Right lobe of liver (tissue), 6 donors: Measurements from ENCODE around the gene MPC1L. TPM values are rescaled to one million over a fixed set of nuclear protein-coding genes. Genes with fewer than 3 reads are reported as not detected.

Experiments used
- ATAC-seq, 4 donors: fragments of 200-7000 bp; cut with Tn5 transposase; one replicate each; pipeline ENCODE4 v1.9.1; 2020; ENCODE audit warnings: mild to moderate bottlenecking in 4 of 4, moderate library complexity in 4 of 4
- DNase-seq, 3 donors: peaks; one replicate each; pipeline ENCODE4 v3.0.0-alpha.2; 2020
- H3K27ac ChIP-seq, 3 donors: fragments of 200-600 bp; one replicate each; pipeline ENCODE4 v1.8.0; 2022
- H3K27me3 ChIP-seq, 2 donors: fragments of 200-600 bp; one replicate each; pipeline ENCODE4 v1.8.0; 2022
- H3K36me3 ChIP-seq, 4 donors: fragments of 200-600 bp; sonication (generic) in 1 of 4; one replicate each; pipeline versions ENCODE4 v1.5.1 to v1.8.0; 2017 to 2022; ENCODE audit warnings: control low read depth in 1 of 4
- H3K4me1 ChIP-seq, 4 donors: fragments of 200-600 bp; sonication (generic) in 1 of 4; one replicate each; pipeline versions ENCODE4 v1.5.1 to v1.8.0; 2017 to 2022; ENCODE audit warnings: control low read depth in 1 of 4
- H3K4me3 ChIP-seq, 3 donors: fragments of 200-600 bp; one replicate each; pipeline ENCODE4 v1.8.0; 2022
- H3K9me3 ChIP-seq, 4 donors: fragments of 200-600 bp; sonication (generic) in 1 of 4; one replicate each; pipeline versions ENCODE4 v1.5.1 to v1.8.0; 2017 to 2022; ENCODE audit warnings: control low read depth in 1 of 4
- POLR2A ChIP-seq: fragments of 450-650 bp; IDR thresholded peaks from one replicate; pipeline ENCODE4 v1.6.1; 2017; ENCODE audit warnings: antibody characterized with exemption, mild to moderate bottlenecking
- WGBS: methylation state at CpG from one replicate; pipeline ENCODE4 v1.1.6; 2018; ENCODE audit warnings: low coverage, low lambda C conversion rate; ENCODE audit not compliant: insufficient coverage; ENCODE audit errors: missing lambda C conversion rate; 5-methylcytosine and 5-hydroxymethylcytosine counted together
- intact Hi-C, 2 donors: fragments of 100-400 bp; cut with DNase I; formaldehyde crosslinking; loops; one replicate each; pipeline versions ENCODE4 v1.11.2 to v1.14.1; 2022
- total RNA-seq, 6 experiments: library from RNA; depleted of rRNA in 2 of 6; stranded (reverse); fragments of >200 nt in 2 of 6; fragmentation: NEBNext Ultra II Directional in 3 of 6; extraction: Animal tissue kit (Norgen Biotek cat#: 25700) in 3 of 6; gene quantifications; one replicate each; pipeline versions ENCODE4 v1.1.0 to v1.2.4, GENCODE V29; 2016 to 2023
- TF ChIP-seq, protein P1 (sequence below), 4 donors: fragments of 200-600 bp in 3 of 4; fragments of 450-650 bp in 1 of 4; IDR thresholded peaks; one replicate each; pipeline versions ENCODE4 v1.5.1 to v1.8.0; 2016 to 2022; ENCODE audit warnings: antibody characterized with exemption in 4 of 4, mild to moderate bottlenecking in 2 of 4
- donor health status: DM: no; HTN: yes; CAD: no.
- donor health status: DM: no; HTN: no; CAD: no.
- donor health status: DM: no; HTN: no; CAD: no.
- donor health status: DM: no; HTN: yes; CAD: no.
- donor health status: DM: no; HTN: yes; CAD: no.

The MPC1L gene
- total RNA-seq, 6 experiments from 2014 or later, result not detected

DNA sequence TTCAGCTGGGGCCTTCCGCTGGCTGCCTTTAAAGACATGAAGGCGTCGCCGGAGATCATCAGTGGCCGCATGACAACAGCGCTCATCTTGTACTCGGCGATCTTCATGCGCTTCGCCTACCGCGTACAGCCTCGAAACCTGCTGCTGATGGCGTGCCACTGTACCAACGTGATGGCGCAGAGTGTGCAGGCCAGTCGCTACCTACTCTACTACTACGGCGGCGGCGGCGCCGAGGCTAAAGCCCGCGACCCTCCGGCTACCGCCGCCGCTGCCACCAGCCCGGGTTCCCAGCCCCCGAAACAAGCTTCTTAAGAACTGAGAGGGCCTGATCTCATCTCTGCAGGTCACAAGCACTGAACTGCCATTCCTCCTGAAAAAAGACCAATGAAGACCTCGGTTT is 437 bp downstream of the MPC1L start:
- ATAC-seq (no peak), DNase-seq (no peak)
- Histone ChIP-seq H3K27ac (no peak overlapping the region), H3K27me3 (peaks cover 0 to 4% of the 10 kb centered on the region in 2 donors), H3K4me1 (no peaks in the 10 kb centered on the region), H3K36me3 (peaks cover 0 to 11% (median 4%) of the 10 kb centered on the region in 4 donors), H3K4me3 (no peak overlapping the region), H3K9me3 (no peaks in the 10 kb centered on the region)
- 63% methylated on average over 11 of the region's 32 CpGs for WGBS
- TF ChIP-seq, protein P1, sequence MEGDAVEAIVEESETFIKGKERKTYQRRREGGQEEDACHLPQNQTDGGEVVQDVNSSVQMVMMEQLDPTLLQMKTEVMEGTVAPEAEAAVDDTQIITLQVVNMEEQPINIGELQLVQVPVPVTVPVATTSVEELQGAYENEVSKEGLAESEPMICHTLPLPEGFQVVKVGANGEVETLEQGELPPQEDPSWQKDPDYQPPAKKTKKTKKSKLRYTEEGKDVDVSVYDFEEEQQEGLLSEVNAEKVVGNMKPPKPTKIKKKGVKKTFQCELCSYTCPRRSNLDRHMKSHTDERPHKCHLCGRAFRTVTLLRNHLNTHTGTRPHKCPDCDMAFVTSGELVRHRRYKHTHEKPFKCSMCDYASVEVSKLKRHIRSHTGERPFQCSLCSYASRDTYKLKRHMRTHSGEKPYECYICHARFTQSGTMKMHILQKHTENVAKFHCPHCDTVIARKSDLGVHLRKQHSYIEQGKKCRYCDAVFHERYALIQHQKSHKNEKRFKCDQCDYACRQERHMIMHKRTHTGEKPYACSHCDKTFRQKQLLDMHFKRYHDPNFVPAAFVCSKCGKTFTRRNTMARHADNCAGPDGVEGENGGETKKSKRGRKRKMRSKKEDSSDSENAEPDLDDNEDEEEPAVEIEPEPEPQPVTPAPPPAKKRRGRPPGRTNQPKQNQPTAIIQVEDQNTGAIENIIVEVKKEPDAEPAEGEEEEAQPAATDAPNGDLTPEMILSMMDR (IDR thresholded peaks at IDR 0.05), result no peak
- TF ChIP-seq POLR2A, result no peak
- intact Hi-C loops, result no loop called here

DNA sequence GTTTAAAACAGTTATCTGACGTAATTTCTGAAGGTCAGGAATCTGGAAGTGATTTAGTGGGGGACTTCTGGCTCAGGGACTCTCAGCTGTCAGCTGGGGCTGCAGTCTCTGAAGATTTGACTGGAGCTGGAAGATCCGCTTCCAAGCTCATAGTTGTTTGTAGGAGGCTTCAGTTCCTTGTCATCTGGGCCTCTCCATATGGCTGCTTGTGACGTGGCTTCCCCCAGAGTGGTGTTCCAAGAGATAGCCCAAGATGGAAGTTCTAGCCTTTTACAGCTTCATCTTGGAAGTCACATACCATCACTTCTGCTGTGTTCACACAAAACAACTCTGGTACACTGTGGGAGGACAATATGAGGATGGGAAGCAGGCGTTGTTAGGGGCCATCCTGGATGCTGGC is 2.1 kb downstream of the MPC1L start:
- intact Hi-C loops, result no loop called here
- 71% methylated on average over 4 of the region's 4 CpGs for WGBS

DNA sequence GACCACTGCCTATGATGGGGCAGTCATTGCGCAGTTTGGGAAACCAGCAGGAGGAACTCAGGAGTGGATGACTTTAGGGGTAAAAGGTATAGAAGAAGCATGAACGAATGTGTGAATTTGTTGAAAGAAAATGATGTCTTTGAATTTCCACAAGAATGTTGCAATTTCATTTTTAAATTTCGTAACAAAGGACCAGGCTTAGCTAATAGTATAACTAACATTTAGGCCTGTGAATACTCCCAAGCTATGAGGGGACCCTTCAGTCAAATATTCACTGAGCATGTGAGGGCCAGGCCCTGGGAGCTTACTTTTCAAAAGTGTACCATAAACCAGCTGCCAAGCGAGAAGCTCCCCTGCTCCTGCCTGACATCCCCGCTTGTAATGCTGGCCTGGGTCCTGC is 5.3 kb downstream of the MPC1L start:
- ATAC-seq (no peak), DNase-seq (no peak)
- 79% methylated on average over 3 of the region's 5 CpGs for WGBS
- H3K27me3 ChIP-seq, result no peaks in the 10 kb centered on the region
- H3K27ac ChIP-seq, result no peak overlapping the region
- no peak overlapping the region for H3K4me3 ChIP-seq
- no peaks in the 10 kb centered on the region for H3K4me1 ChIP-seq
- TF ChIP-seq POLR2A, result no peak
- TF ChIP-seq, protein P1 (IDR thresholded peaks at IDR 0.05), result no peak
- H3K36me3 ChIP-seq, result peaks cover 0 to 39% (median 14%) of the 10 kb centered on the region in 4 donors
- no peaks in the 10 kb centered on the region for H3K9me3 ChIP-seq
- intact Hi-C loops, result no loop called here

More for the DNA sequence above, 2.1 kb downstream of the MPC1L start:
- Histone ChIP-seq H3K9me3 (no peaks in the 10 kb centered on the region), H3K27me3 (peaks cover 0 to 4% of the 10 kb centered on the region in 2 donors), H3K4me1 (no peaks in the 10 kb centered on the region), H3K27ac (no peak overlapping the region), H3K36me3 (peaks cover 0 to 23% (median 8%) of the 10 kb centered on the region in 4 donors), H3K4me3 (no peak overlapping the region)
- no peak for TF ChIP-seq POLR2A
- TF ChIP-seq, protein P1 (IDR thresholded peaks at IDR 0.05), result no peak
- DNase-seq (no peak), ATAC-seq (no peak)

DNA sequence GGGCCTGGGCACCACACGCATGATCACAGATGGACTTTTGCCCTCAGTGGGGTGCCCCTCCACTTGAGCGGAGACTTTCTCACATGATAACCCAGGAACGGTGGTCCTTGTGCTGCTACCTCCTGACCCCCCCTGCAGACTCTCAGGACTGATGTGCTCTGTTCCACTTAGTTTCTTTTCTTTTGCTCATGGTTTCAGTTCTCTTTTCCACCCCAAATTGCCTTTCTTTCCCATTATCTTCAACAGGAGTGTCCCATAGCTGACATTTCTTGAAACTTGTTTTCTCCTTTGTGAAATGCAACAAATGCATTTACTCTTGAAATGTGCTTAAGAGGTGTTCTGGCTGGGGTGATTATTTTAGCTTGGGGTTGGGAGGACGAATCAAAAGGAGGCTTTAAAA is 9.0 kb downstream of the MPC1L start:
- H3K4me1 ChIP-seq, result no peaks in the 10 kb centered on the region
- DNase-seq (no peak), ATAC-seq (no peak)
- no peak overlapping the region for H3K4me3 ChIP-seq
- H3K27ac ChIP-seq, result no peak overlapping the region
- no peaks in the 10 kb centered on the region for H3K27me3 ChIP-seq
- intact Hi-C loops, result no loop called here
- 63% methylated on average over 2 of the region's 4 CpGs for WGBS
- peaks cover 6 to 65% (median 22%) of the 10 kb centered on the region in 4 donors for H3K36me3 ChIP-seq
- TF ChIP-seq, protein P1 (IDR thresholded peaks at IDR 0.05), result no peak
- no peak for TF ChIP-seq POLR2A
- H3K9me3 ChIP-seq, result no peaks in the 10 kb centered on the region

DNA sequence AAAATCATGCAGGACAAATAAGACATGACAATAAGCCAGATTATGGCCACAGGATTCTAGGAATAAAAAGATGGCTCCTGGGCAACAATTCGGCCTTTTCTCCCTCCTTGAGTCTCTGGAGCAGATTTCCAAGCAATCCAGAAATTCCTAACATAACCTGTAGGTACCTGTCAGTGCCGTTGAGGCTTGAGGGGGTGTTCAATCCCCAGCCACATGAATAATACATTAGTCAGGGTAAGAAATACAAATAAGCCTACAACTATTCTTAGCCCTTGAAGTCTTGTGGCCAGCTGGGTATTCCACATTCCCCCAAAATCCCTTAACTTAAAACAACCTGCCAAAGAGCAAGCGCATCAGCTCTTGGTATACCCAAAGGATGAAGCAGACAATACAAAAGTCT is 14.5 kb downstream of the MPC1L start:
- no peaks in the 10 kb centered on the region for H3K27me3 ChIP-seq
- peaks cover 5 to 39% (median 13%) of the 10 kb centered on the region in 4 donors for H3K36me3 ChIP-seq
- no peaks in the 10 kb centered on the region for H3K4me1 ChIP-seq
- WGBS, result 95% methylated on average over 2 of the region's 3 CpGs
- no peak overlapping the region for H3K27ac ChIP-seq
- no peak for ATAC-seq
- TF ChIP-seq, protein P1 (IDR thresholded peaks at IDR 0.05), result no peak
- TF ChIP-seq POLR2A, result no peak
- DNase-seq, result no peak
- intact Hi-C loops, result no loop called here
- no peak overlapping the region for H3K4me3 ChIP-seq
- H3K9me3 ChIP-seq, result no peaks in the 10 kb centered on the region
